GM11168 (cell line): Measurements from ENCODE around the gene TBC1D1.
"Not testable (repeated sequence)": the region's sequence is repeated elsewhere in the genome, so short reads cannot be mapped to it uniquely, and the experiment has no call there.

Experiments used
- in situ Hi-C: fragments of 300-500 bp; cut with MboI; formaldehyde crosslinking; loops from one replicate; pipeline ENCODE4 v1.12.0; 2022; ENCODE audit warnings: low sequenced_read_pairs; ENCODE audit not compliant: unreplicated experiment

The TBC1D1 gene

DNA sequence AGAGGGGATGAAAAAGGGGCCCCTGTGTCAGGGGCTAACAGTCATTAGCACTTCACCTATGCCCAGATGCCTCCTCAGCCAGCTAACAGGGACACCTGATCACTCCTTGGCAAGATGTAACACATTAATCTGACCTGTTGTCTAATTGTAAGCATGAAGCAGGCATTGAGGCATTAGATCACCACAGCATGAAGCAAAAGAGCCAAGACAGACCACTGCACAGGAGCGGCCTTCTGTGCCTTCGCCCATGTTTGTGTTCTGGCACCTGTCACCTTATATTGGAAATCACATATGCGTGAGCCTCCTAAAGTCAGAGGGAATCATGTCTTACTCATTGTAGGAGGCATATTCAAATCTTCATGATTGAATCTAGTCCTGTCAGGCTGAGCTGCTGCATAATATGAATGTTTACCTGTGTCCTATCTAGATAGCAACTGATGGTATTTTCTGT lies 117.7 kb downstream of the TBC1D1 start:
- in situ Hi-C loops = no loop called here

DNA sequence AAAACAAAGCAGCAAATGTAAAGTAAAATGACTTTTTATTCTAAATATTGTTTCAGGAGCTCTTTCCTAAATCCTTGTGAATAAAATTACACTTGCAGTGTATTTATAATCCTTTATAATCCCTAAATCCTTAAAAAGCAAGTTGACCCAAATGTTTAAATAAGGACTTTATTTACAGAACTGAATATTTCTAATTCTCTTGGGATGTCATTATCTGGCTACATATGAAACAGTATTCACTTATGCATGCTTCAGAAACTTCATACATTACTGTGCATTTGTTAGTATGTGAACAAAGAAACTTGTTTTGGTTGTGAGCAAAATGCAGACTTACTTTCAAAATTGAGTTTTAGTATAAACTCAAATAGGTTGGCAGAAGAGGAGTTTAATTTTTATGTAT lies 118.5 kb downstream of the TBC1D1 start:
- in situ Hi-C loops = no loop called here

DNA sequence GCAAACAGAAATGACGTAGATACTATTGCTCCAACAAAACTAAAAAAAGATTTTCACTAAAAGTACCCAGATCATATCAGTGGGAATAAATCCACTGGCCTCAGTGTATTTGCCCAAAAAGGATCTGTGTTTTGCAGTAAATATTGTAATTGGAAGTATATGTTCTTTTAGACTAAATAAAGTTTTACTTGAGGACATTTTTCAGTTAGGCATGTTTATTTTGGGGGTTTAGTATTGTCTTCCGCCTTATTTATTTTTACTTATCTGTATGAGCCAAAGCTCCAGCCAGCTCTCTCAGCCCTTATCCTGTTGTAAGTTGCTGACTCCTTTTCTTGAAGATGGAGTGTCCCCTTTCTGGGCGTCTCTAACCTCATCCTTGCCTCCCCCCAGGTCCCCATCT lies 119.1 kb downstream of the TBC1D1 start:
- in situ Hi-C loops = no loop called here

DNA sequence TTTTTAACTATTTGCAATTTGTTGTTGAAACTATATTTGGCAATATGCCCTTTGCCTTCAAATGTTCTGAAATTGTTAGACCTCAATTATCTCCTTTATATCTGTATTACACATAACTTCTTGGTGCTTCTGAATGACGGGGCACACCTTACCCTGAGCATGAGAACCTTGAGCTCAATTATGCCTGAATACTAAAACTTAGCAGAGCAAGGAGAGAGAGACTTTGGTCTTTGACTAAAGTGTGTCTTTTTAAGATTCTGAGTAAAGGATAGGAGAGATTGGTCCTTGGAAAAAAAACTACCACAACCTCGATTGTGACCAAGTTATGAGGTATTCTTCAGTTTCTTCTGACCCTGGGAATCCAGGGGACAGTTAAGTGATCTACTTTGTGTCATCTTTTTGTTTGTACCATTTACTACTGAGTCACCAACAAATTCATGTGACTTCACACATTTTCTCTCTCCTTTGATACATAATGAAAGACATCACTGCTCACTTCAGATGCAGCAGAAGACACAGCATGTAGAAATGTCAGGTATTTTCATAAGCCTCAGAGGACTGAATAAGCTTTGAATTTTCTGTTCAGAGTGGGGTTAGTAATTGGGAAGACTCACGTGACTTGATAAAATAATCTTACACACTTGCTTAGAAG lies 120.8 kb downstream of the TBC1D1 start:
- in situ Hi-C loops = no loop called here

DNA sequence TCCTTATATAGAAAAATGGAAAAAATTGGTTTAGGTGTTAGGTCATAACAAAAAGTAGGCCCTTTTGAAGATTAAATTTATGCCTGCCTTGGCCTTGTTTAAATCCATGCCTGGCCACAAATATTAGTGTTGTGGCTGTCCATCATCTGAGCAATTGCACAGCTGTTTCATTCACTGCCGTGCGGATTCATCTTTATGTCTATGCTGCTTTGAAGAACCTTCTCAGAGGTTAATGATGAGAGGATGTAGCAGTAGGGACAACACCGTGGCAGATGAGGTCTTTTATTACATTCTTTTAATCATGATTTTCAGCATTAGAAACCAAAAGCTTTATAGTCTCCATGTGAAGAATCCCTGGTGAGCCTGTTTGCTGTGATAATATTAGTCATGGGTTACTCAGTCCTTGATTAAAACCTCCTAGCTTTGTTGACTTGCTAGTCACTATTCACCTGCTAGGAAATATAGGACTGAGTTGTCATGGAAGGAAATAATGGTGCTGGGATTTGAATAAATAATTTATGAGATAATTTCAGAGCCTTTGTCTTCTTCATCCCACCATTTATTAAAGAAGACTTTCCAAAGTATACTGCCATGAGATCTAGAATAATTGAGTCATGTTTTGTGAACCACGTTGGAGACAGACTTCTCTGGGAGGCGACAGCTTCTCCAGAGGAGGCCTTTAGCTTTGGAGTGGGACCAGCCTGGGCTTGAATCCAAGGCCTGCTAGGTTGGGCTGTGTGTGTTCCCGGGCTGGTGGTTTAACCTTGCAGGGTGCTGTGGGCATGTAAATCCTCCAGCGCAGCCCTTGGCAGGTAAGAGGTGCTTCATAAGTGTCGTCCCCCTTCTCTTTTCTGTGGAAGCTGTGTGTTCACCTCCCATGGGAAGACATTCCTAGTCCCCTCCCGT lies 122.8 kb downstream of the TBC1D1 start:
- in situ Hi-C loops = no loop called here

DNA sequence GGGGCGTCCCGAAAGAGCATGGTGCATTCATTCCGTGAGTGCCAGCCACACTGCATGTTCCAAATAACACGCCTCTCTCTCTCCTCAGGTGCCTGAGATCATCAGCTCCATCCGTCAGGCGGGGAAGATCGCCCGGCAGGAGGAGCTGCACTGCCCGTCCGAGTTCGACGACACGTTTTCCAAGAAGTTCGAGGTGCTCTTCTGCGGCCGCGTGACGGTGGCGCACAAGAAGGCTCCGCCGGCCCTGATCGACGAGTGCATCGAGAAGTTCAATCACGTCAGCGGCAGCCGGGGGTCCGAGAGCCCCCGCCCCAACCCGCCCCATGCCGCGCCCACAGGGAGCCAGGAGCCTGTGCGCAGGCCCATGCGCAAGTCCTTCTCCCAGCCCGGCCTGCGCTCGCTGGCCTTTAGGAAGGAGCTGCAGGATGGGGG lies 123.6 kb downstream of the TBC1D1 start:
- in situ Hi-C loops = no loop called here

DNA sequence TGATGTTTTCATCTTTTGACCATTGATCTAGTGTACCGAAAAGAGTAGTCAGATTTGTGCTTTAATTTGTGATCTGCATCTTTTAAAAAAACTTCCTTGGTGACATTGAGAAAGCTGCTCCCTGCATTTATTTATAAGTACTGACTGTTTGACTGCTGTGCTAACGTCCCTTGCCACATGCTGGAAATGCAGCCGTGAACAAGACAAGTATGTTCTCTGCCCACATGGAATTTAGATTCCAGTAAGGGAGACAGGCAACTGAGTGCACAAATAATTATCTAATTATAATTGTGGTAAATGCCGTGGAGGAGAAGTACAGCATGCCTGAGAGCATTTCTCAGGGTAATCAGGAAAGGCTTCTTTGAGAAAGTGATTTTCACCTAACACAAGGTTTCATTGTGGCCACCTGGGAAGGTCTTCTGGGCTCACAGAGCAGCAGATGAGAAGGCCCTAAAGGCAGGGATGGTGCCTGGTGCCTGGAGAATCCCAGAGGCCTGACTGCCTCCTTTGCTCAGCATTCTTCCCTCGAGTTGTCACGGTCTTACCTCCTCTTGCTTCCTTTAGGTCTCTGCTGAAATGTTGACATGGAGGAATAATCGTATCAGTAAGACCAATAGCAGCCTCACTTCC lies 125.1 kb downstream of the TBC1D1 start:
- in situ Hi-C loops = no loop called here

DNA sequence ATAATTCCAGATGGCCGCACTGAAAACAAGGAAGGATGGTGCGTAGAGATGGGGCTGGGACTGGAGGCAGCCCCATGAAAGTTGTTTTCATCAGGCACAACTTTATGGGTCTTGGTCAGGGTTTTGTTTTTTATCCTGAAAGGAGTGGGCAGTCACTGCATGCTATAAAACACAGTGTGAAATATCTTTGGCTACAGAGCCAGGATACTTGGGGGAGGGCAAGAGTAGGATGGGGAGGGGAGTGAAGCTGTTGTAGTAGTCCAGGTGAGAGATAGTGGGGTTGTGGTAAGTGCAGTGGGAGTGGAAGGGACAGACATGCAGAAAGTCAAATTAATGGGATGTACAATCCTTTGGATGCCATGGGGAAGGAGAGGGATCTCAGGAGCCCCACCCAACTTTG lies 125.8 kb downstream of the TBC1D1 start:
- in situ Hi-C loops = no loop called here

DNA sequence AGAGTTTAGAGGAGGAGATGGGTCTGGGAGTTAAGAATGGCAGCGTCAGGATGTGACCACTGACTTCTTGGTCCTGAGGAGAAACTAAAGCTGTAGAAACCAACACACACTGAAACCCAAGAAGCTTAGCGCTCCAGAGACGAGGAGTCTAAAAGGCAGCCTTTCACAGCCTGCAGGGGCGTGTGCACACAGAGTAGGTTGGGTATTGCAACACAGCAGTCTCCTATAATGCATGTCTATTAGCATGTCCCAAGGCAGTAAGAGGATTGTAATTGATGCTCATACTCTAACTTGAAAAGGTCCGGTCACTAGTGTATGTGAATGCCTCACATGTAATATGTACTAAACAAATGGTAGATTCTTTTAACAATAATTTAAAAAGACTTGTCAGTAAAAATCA lies 126.7 kb downstream of the TBC1D1 start:
- in situ Hi-C loops = no loop called here

DNA sequence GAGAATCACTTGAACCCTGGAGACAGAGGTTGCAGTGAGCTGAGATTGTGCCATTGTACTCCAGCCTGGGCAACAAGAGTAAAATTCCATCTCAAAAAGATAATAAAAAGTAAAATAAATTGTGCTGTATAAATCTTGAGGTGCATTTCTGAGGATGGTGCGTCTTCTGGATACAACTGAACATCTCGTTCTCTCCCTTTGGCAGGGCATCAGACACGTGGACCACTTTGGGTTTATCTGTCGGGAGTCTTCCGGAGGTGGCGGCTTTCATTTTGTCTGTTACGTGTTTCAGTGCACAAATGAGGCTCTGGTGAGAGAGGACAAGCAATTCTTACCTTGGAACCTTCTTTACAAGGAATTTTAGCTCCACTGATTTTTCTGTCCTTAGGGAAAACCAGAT lies 129.5 kb downstream of the TBC1D1 start:
- in situ Hi-C loops = no loop called here

DNA sequence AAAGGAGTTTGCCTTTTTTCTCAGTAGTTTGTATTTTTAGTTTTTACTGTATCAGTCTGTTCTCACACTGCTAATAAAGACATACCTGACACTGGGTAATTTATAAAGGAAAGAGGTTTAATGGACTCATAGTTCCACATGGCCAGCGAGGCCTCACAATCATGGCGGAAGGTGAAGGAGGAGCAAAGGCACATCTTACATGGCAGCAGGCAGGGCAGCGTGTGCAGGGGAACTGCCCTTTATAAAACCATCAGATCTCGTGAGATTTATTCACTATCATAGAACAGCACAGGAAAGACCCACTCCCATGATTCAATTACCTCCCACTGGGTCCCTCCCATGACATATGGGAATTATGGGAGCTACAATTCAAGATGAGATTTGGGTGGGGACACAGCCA lies 130.1 kb downstream of the TBC1D1 start:
- in situ Hi-C loops = not testable (repeated sequence)

DNA sequence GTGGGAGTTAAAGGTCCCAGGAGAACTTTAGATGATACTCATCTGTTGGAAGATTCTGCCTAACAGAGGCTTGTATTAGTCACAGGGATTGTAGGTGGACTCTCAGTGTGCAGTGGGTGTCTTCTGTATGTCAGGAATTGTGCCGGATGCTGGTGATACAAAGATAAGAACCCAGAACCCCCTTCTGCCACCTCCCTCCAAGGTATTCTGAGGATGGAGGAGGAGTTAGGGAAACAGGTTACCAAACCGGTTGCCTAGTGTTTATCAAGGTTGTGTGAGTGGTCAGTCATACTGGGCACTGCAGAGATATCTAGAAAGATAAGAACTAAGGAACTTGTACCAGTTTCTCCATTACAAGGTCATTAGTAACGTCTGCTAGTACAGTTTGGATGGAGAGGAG lies 130.9 kb downstream of the TBC1D1 start:
- in situ Hi-C loops = no loop called here

DNA sequence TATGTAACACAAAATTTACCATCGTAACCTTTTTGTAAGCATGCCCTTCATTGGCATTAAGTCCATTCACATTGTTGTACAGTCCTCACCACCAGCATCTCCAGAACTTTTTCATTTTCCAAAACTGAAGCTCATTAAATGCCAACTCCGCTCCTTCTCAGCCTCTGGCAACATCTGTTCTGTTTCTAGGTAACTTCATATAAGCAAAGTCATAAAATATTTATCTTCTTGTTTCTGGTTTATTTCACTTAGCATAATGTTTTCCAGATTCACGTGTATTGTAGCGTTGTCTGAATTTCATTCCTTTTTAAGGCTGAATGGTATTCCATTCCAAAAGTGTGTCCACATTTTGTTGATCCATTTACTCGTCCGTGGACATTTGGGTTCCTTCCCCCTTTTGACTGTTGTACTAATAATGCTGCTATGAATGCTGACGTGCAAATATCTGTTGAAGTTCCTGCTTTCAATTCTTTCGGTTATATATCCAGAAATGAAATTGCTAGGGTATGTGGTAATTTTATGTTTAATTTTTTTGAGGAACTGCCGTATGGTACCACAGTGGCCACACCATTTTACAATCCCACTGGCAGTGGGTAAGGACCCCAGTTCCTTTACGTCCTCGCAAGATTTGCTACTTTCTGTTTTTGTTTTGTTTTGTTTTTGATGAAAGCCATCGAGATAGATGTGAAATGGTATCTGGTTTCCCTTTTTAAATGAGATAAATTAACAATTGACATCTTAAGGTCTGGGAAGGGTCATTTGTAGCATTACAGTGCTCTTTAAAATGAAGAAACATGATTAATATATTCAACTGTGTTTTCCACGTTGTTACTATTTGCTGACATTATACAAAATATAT lies 132.7 kb downstream of the TBC1D1 start:
- in situ Hi-C loops = no loop called here

DNA sequence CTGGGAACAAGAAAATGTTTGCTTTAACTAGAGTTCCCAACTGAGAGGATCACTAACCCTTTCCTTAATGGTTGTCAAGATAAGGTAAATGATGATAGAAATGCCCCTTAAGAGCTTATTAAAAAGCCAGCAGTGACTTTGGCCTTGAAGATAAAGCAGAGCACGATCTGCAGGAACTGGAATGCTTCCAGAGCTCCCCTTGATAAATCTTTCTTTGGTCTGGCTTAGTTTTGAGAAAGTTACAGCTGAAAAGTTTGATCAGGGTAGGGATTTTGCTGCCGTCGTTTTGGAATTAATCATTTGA lies 133.3 kb downstream of the TBC1D1 start:
- in situ Hi-C loops = no loop called here

DNA sequence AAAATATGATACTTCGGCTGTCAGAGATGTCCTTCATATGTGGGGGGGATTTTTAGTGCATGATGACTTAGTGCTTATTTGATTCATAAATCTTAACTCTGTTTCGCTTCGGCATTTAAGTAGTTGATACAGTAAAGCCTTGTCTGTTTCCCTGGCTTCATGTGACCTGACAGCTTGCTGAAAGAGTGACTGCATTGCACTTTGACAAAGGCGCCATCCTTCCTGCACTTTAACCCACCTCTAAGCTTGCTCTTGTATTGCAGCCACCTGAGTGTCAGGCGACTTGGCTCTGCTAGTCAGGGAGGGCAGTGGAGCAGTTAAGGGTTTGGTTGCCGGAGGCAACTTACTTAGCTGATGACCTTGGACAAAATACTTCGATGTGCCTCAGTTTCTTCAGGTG lies 134.8 kb downstream of the TBC1D1 start:
- in situ Hi-C loops = no loop called here

DNA sequence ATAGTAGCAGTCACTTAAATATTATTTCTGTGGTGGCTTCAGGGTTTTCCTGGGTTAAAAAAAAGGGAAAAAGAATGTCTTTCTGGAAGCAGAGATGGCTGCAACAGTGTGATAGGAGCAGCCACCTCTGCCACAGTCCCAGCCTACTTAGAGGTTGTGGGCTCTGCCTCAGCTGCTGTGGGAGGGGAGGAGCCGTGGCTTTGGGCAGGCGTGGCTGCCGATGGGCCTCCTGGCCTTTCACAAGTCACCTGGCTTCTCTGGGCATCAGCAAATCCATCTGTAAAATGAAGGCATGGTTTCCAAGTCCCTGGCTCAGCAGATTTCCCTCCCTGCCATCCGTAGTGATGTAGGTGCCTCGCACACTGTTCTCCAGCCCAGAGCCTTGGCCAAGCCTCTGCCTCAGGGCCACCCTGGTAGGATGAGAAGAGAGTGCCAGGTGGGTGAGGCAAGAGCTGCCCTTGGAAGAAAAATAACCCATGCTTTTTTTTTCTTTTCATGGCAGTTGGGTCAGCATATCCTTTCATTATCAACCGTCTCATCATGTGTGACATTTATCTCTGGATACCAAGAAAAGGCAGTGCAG lies 135.4 kb downstream of the TBC1D1 start:
- in situ Hi-C loops = no loop called here

DNA sequence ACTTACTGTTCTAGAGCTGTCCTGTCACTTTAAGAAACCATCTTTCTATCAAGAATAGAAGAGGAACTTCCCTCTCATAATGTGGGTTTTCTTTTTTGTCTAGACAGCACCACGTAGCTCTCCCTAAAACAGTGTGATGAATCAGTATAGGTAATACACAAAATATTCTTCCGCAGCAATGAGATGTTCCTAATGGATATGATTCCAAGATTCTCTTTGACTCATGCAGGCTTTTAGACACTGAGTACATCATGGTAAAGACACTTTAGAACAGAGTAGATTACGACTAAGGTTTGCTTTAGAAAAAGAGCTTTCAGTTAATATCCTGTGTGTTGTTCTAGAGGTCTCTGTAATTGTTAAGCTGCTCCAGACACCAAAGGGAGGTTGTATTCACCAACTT lies 139.1 kb downstream of the TBC1D1 start:
- in situ Hi-C loops = loop anchor here (5.0 kb wide), 1 partner anchor 213 kb away; no protein-coding TSS in a partner anchor

DNA sequence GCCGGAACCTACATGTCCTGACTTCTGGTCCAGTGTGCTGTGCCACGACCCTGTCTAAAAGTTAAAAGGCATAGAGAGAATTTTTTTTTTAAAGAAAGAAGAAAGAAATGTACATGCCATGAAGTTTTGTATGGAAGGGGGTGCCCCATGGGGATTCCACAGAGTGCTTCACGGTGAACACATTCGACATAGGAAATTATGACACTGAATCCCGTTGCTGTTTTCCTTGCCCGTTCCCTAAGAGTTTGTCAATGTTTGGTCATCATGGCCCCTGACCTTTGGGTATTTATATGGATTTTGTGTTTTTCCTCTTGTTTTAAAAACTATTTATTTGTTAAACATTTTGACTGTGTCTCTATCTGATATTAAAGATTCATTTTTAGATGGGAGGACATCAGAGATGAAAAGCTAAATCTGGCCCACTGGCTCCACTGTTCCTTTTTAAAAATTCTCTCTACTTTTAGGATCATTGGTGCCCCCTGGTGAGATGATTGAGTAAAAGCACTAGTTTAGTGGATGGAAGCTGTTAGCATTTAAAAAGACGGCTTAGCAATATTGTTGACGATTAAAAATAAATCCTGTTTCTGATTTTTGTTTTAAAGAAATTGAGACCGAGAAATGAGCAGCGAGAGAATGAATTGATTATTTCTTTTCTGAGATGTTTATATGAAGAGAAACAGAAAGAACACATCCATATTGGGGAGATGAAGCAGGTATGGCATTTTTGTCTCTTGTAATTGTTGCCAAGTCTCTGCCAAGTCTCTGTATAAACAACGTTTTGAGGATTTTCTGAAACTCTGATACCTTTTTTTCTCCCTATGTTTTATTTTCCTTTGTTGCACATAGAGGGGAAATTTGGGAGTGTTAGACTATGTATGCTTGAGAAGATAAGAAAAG lies 144.3 kb downstream of the TBC1D1 start:
- in situ Hi-C loops = loop anchor here (5.0 kb wide), 1 partner anchor 218 kb away; no protein-coding TSS in a partner anchor

DNA sequence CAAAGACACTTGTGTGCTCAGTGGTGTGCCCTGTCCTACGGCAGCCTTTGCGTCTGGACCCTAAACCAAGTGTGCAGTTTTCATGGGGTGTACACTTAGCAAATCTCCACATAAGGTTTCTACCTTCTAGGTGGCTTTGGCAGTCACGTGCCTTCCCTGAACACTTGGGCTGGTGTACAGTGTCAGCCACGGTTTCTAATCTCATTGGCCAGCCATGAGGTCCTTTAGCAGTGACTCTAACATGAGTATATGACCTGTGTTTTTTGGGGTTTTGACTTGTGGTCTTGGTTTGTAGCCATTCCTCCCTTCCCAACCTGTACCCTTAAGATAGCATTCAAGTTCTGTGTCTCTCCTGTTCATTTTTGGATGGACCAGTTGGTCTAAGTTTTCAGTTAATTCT lies 145.7 kb downstream of the TBC1D1 start:
- in situ Hi-C loops = no loop called here
